IgD-negative memory B cell (primary cell): ENCODE data around the gene ID4. TPM values are rescaled to one million over a fixed set of nuclear protein-coding genes. Genes with fewer than 3 reads are reported as not detected.

Source experiments
- H3K27ac Mint-ChIP-seq, 3 donors: one replicate each; pipeline ENCODE4 v1.8.0; 2020 to 2022; ENCODE audit warnings: mild to moderate bottlenecking in 3 of 3, mixed read lengths in 3 of 3, moderate library complexity in 1 of 3
- H3K27me3 Mint-ChIP-seq: one replicate; pipeline ENCODE4 v1.8.0; 2021; ENCODE audit warnings: mixed read lengths
- H3K36me3 Mint-ChIP-seq: one replicate; pipeline ENCODE4 v1.8.0; 2020; ENCODE audit warnings: mild to moderate bottlenecking, mixed read lengths
- H3K4me1 Mint-ChIP-seq, 3 donors: one replicate each; pipeline ENCODE4 v1.8.0; 2020 to 2022; ENCODE audit warnings: mixed read lengths in 3 of 3, mild to moderate bottlenecking in 1 of 3
- H3K4me3 Mint-ChIP-seq, 4 donors: one replicate each; pipeline ENCODE4 v1.8.0; 2020 to 2022; ENCODE audit warnings: mild to moderate bottlenecking in 4 of 4, mixed read lengths in 4 of 4, moderate library complexity in 3 of 4
- H3K9me3 Mint-ChIP-seq, 3 donors: one replicate each; pipeline ENCODE4 v1.8.0; 2020 to 2021; ENCODE audit warnings: mixed read lengths in 3 of 3, mild to moderate bottlenecking in 1 of 3
- polyA plus RNA-seq: library from polyadenylated mRNA; unstranded; fragments of 300-500 nt; fragmentation: Illumina TruSeq; gene quantifications from one replicate; pipeline ENCODE4 v1.2.3, GENCODE V29; 2021

ID4 gene
- polyA plus RNA-seq, 1 donor from 2014 or later: not detected

GRCh38 chr6:19860235-19860877, 23.2 kb downstream of the ID4 start:
- Mint-ChIP-seq H3K4me1 (no peaks in the 10 kb centered on the region), H3K4me3 (no peak overlapping the region), H3K36me3 (peaks cover 2% of the 10 kb centered on the region), H3K27ac (no peak overlapping the region), H3K9me3 (peaks cover 0 to 4% (median 0%) of the 10 kb centered on the region in 3 donors), H3K27me3 (no peaks in the 10 kb centered on the region)

- no peak overlapping the region for H3K4me3 Mint-ChIP-seq
- no peak overlapping the region for H3K27ac Mint-ChIP-seq
- H3K9me3 Mint-ChIP-seq: peaks cover 0 to 2% (median 0%) of the 10 kb centered on the region in 3 donors
- H3K27me3 Mint-ChIP-seq: peaks cover 3% of the 10 kb centered on the region
- peaks cover 2% of the 10 kb centered on the region for H3K36me3 Mint-ChIP-seq
- H3K4me1 Mint-ChIP-seq: no peaks in the 10 kb centered on the region
These were observed 27.1 kb downstream of the ID4 start for GRCh38 chr6:19864285-19864684.

GRCh38 chr6:19865178-19865577, 28.0 kb downstream of the ID4 start:
- Mint-ChIP-seq H3K36me3 (peaks cover 2% of the 10 kb centered on the region), H3K27ac (no peak overlapping the region), H3K4me3 (no peak overlapping the region), H3K4me1 (no peaks in the 10 kb centered on the region), H3K9me3 (peaks cover 0 to 2% (median 0%) of the 10 kb centered on the region in 3 donors), H3K27me3 (peaks cover 4% of the 10 kb centered on the region)

- H3K4me3 Mint-ChIP-seq: no peak overlapping the region
- no peaks in the 10 kb centered on the region for H3K4me1 Mint-ChIP-seq
- no peak overlapping the region for H3K27ac Mint-ChIP-seq
- H3K36me3 Mint-ChIP-seq: peaks cover 2% of the 10 kb centered on the region
- peaks cover 0 to 2% (median 0%) of the 10 kb centered on the region in 3 donors for H3K9me3 Mint-ChIP-seq
- peaks cover 4% of the 10 kb centered on the region for H3K27me3 Mint-ChIP-seq
These were observed 29.2 kb downstream of the ID4 start for GRCh38 chr6:19866173-19866984.

GRCh38 chr6:19866985-19867627, 29.9 kb downstream of the ID4 start:
- Mint-ChIP-seq H3K9me3 (peaks cover 0 to 2% (median 0%) of the 10 kb centered on the region in 3 donors), H3K4me3 (no peak overlapping the region), H3K4me1 (no peaks in the 10 kb centered on the region), H3K36me3 (peaks cover 2% of the 10 kb centered on the region), H3K27ac (no peak overlapping the region), H3K27me3 (peaks cover 4% of the 10 kb centered on the region)

- Mint-ChIP-seq H3K27ac (no peak overlapping the region), H3K36me3 (peaks cover 2% of the 10 kb centered on the region), H3K9me3 (peaks cover 0 to 2% (median 0%) of the 10 kb centered on the region in 3 donors)
These were observed 32.3 kb downstream of the ID4 start for GRCh38 chr6:19869464-19869863.

GRCh38 chr6:19870322-19870721, 33.2 kb downstream of the ID4 start:
- Mint-ChIP-seq H3K27ac (no peak overlapping the region), H3K9me3 (peaks cover 0 to 2% (median 0%) of the 10 kb centered on the region in 3 donors), H3K4me3 (no peak overlapping the region), H3K4me1 (no peaks in the 10 kb centered on the region), H3K27me3 (peaks cover 4% of the 10 kb centered on the region), H3K36me3 (peaks cover 2% of the 10 kb centered on the region)

More at GRCh38 chr6:19869464-19869863, 32.3 kb downstream of the ID4 start:
- H3K4me1 Mint-ChIP-seq: no peaks in the 10 kb centered on the region
- no peak overlapping the region for H3K4me3 Mint-ChIP-seq
- H3K27me3 Mint-ChIP-seq: peaks cover 4% of the 10 kb centered on the region

GRCh38 chr6:19873031-19873430, 35.9 kb downstream of the ID4 start:
- Mint-ChIP-seq H3K4me3 (no peak overlapping the region), H3K9me3 (peaks cover 0 to 2% (median 2%) of the 10 kb centered on the region in 3 donors), H3K27me3 (peaks cover 2% of the 10 kb centered on the region), H3K4me1 (no peaks in the 10 kb centered on the region), H3K27ac (no peak overlapping the region), H3K36me3 (peaks cover 2% of the 10 kb centered on the region)

- Mint-ChIP-seq H3K4me1 (peaks cover 0 to 2% (median 0%) of the 10 kb centered on the region in 3 donors), H3K36me3 (no peaks in the 10 kb centered on the region), H3K27me3 (no peaks in the 10 kb centered on the region), H3K27ac (no peak overlapping the region), H3K9me3 (peaks cover 0 to 4% (median 2%) of the 10 kb centered on the region in 3 donors), H3K4me3 (no peak overlapping the region)
These were observed 39.5 kb downstream of the ID4 start for GRCh38 chr6:19876672-19877071.

GRCh38 chr6:19879663-19880062, 42.5 kb downstream of the ID4 start:
- H3K4me1 Mint-ChIP-seq: peaks cover 0 to 2% (median 0%) of the 10 kb centered on the region in 3 donors
- H3K36me3 Mint-ChIP-seq: no peaks in the 10 kb centered on the region
- no peak overlapping the region for H3K4me3 Mint-ChIP-seq
- no peak overlapping the region for H3K27ac Mint-ChIP-seq
- H3K27me3 Mint-ChIP-seq: no peaks in the 10 kb centered on the region
- H3K9me3 Mint-ChIP-seq: peaks cover 0 to 5% (median 4%) of the 10 kb centered on the region in 3 donors

- no peak overlapping the region for H3K4me3 Mint-ChIP-seq
- H3K9me3 Mint-ChIP-seq: peaks cover 0 to 5% (median 4%) of the 10 kb centered on the region in 3 donors
- no peak overlapping the region for H3K27ac Mint-ChIP-seq
- H3K36me3 Mint-ChIP-seq: no peaks in the 10 kb centered on the region
- no peaks in the 10 kb centered on the region for H3K27me3 Mint-ChIP-seq
- H3K4me1 Mint-ChIP-seq: peaks cover 0 to 2% (median 0%) of the 10 kb centered on the region in 3 donors
These were observed 42.9 kb downstream of the ID4 start for GRCh38 chr6:19880066-19880465.

- Mint-ChIP-seq H3K27me3 (no peaks in the 10 kb centered on the region), H3K27ac (no peak overlapping the region), H3K9me3 (peaks cover 0 to 3% (median 2%) of the 10 kb centered on the region in 3 donors), H3K4me3 (no peak overlapping the region), H3K36me3 (no peaks in the 10 kb centered on the region), H3K4me1 (no peaks in the 10 kb centered on the region)
These were observed 54.3 kb downstream of the ID4 start for GRCh38 chr6:19891451-19891850.
